Peyer's patch (tissue), 4 donors: ENCODE results near the gene TRIM52. TPM values are rescaled to one million over a fixed set of nuclear protein-coding genes. Genes with fewer than 3 reads are reported as not detected.

Experiments
- DNase-seq, 3 donors: peaks; one replicate each; pipeline ENCODE4 v3.0.0-alpha.2; 2017 to 2019
- H3K27ac ChIP-seq, 4 donors: fragments of 200-600 bp; sonication (generic); one replicate each; pipeline ENCODE4 v1.5.1; 2016 to 2019
- H3K27me3 ChIP-seq, 2 donors: fragments of 200-600 bp; sonication (generic); one replicate each; pipeline ENCODE4 v1.5.1; 2019
- H3K36me3 ChIP-seq, 3 donors: fragments of 200-600 bp; sonication (generic); one replicate each; pipeline ENCODE4 v1.5.1; 2016 to 2019
- H3K4me1 ChIP-seq, 4 donors: fragments of 200-600 bp; sonication (generic); one replicate each; pipeline ENCODE4 v1.5.1; 2016 to 2019
- H3K4me3 ChIP-seq, 4 donors: fragments of 200-600 bp; sonication (generic); 1 replicate in 3 of 4; 2 replicates in 1 of 4; pipeline ENCODE4 v1.5.1; 2016 to 2019; ENCODE audit warnings: mild to moderate bottlenecking in 1 of 4
- H3K9me3 ChIP-seq, 4 donors: fragments of 200-600 bp; sonication (generic); one replicate each; pipeline ENCODE4 v1.5.1; 2016 to 2019; ENCODE audit warnings: mild to moderate bottlenecking in 1 of 4
- CTCF ChIP-seq, 6 experiments: fragments of 450-650 bp in 4 of 6; fragments of 200-600 bp in 2 of 6; sonication (generic) in 1 of 6; IDR thresholded peaks; one replicate each; pipeline ENCODE4 v1.5.1; 2017 to 2019; ENCODE audit warnings: antibody characterized with exemption in 6 of 6, mild to moderate bottlenecking in 3 of 6, moderate library complexity in 1 of 6
- POLR2A ChIP-seq, 2 donors: fragments of 450-650 bp; IDR thresholded peaks; one replicate each; pipeline ENCODE4 v1.5.1; 2017; ENCODE audit warnings: antibody characterized with exemption in 2 of 2, mild to moderate bottlenecking in 2 of 2, moderate library complexity in 2 of 2
- small RNA-seq, 2 donors: library from RNA; depleted of rRNA; stranded (forward); fragments of <200 nt; gene quantifications; one replicate each; pipeline ENCODE3, GENCODE V24; 2016
- total RNA-seq, 4 donors: library from RNA; depleted of rRNA; stranded (reverse); fragments of >200 nt; gene quantifications; one replicate each; pipeline ENCODE4 v1.1.0, GENCODE V29; 2016

Gene TRIM52
- total RNA-seq, 4 donors from 2014 or later = 15.6 to 23.1 (median 20.3) TPM

- Histone ChIP-seq H3K9me3 (no peaks in the 10 kb centered on the region), H3K27me3 (no peaks in the 10 kb centered on the region), H3K4me3 (peak overlapping the region; percentile 44 to 67 (median 56)), H3K4me1 (peaks cover 3 to 41% (median 19%) of the 10 kb centered on the region in 4 donors), H3K36me3 (no peaks in the 10 kb centered on the region), H3K27ac (peak overlapping the region; percentile 53 to 78 (median 73))
- peak; percentile 66 to 88 (median 68) for DNase-seq
- TF ChIP-seq POLR2A (IDR thresholded peaks at IDR 0.05) (no peak), CTCF (IDR thresholded peaks at IDR 0.05) (no peak)
Measured at GRCh38 chr5:181207214-181207959, 53.6 kb downstream of the TRIM52 start.

GRCh38 chr5:181205761-181206649 is 54.9 kb downstream of the TRIM52 start:
- peak overlapping the region; percentile 44 to 67 (median 62) for H3K4me3 ChIP-seq
- H3K27me3 ChIP-seq = no peaks in the 10 kb centered on the region
- no peak for TF ChIP-seq CTCF (IDR thresholded peaks at IDR 0.05)
- TF ChIP-seq POLR2A (IDR thresholded peaks at IDR 0.05) = no peak
- H3K4me1 ChIP-seq = peaks cover 3 to 41% (median 19%) of the 10 kb centered on the region in 4 donors
- peak overlapping the region in 3 of 4 donors; percentile 70 to 78 (median 76) for H3K27ac ChIP-seq
- H3K36me3 ChIP-seq = no peaks in the 10 kb centered on the region
- peak in 1 of 3 donors; percentile 53 for DNase-seq
- H3K9me3 ChIP-seq = no peaks in the 10 kb centered on the region

Small RNAs within 50 kb of the gene (small RNA-seq; reads per million reads assigned to genes)
- 0 reads per million in 2 donors for gene MIR4638
- gene RNU6-705P = 0 reads per million in 2 donors
- 0 reads per million in 2 donors for gene SNORD95
- 0 reads per million in 2 donors for gene SNORD96A

Other genes with a start within 250 kb of the TRIM52 start
- gene BTNL9, start 220.9 kb downstream of the TRIM52 start, total RNA-seq = 10 to 100 TPM in 1 of 4 donors, 1 to 10 TPM in 3; 5.3 to 48.7 (median 8.7) TPM
- not detected for gene OR2V1, start 130.0 kb downstream of the TRIM52 start, total RNA-seq
- gene OR2V2, start 113.6 kb downstream of the TRIM52 start, total RNA-seq = not detected
- 1 to 10 TPM in 3 of 4 donors, under 1 TPM in 1; 0.88 to 2.6 (median 2.2) TPM for gene TRIM7, start 55.9 kb downstream of the TRIM52 start, total RNA-seq
- gene TRIM41, start 37.9 kb downstream of the TRIM52 start, total RNA-seq = 10 to 100 TPM; 13.7 to 31.4 (median 21.8) TPM
- 1,000 to 10,000 TPM; 1,067 to 1,931 (median 1,321) TPM for gene RACK1, start 17.2 kb downstream of the TRIM52 start, total RNA-seq
- not detected for gene OR4F3, start 106.1 kb upstream of the TRIM52 start, total RNA-seq